ENCODE measurements around the gene PCGF2.

DNA sequence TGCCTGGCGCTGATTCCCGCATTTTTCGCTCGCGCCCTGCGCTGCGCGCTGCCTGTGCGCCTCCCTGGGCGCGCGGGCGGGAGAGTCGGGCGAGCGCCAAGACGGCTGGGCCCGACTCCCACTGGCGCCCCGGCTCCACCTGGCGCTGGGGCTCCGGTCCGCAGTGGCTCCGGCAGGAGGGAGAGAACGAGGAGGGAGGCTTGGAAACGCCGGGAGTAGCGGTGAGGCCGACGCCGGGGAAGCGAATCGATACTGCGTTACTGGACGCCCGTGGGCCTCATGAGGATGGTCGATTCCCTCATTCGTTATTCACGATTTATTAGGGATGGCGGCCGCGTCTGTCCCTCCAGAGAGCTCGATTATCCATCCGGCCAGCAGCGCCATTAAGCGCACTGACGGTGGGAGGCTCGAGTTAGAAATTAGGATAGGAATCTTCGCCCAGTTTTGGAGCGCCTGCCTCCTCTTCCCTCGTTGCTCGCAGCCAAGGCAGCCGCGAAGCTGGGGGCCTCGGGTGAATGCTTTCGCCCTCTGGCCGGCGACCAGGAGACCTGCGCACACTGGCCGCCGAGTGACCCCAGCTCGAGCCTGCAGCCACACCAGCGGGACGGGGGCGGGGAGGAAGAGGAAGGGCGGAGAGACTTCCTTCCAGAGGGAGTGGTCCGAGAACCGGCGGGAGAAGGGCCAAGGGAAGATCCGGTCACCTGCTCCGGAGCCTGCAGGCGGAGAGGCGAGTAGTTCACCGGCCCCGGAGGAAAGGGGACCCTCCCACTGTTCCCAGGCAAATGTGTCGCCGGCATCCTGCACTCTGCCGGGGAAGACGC lies 1.3 kb upstream of the PCGF2 start:
- TF ChIP-seq, protein P1, sequence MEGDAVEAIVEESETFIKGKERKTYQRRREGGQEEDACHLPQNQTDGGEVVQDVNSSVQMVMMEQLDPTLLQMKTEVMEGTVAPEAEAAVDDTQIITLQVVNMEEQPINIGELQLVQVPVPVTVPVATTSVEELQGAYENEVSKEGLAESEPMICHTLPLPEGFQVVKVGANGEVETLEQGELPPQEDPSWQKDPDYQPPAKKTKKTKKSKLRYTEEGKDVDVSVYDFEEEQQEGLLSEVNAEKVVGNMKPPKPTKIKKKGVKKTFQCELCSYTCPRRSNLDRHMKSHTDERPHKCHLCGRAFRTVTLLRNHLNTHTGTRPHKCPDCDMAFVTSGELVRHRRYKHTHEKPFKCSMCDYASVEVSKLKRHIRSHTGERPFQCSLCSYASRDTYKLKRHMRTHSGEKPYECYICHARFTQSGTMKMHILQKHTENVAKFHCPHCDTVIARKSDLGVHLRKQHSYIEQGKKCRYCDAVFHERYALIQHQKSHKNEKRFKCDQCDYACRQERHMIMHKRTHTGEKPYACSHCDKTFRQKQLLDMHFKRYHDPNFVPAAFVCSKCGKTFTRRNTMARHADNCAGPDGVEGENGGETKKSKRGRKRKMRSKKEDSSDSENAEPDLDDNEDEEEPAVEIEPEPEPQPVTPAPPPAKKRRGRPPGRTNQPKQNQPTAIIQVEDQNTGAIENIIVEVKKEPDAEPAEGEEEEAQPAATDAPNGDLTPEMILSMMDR (IDR thresholded peaks at IDR 0.05; ENCODE audit: poor library complexity, severe bottlenecking) = peak; percentile 22
- TF ChIP-seq MXI1 (conservative IDR thresholded peaks at IDR 0.05; ENCODE audit: poor library complexity, severe bottlenecking) (no peak), EZH2 (IDR thresholded peaks at IDR 0.05; ENCODE audit: borderline replicate concordance, insufficient read depth, low read length, poor library complexity, severe bottlenecking) (no peak), POLR2AphosphoS5 (IDR thresholded peaks at IDR 0.05) (peak; percentile 17), RAD21 (conservative IDR thresholded peaks at IDR 0.05) (no peak), TAF1 (IDR thresholded peaks at IDR 0.05; ENCODE audit: low read depth) (no peak)

Data from neural cell (in vitro differentiated cells).